Spleen (tissue), 7 donors: Measurements from ENCODE around the gene MYO18A.

ENCODE experiments used
- POLR2A ChIP-seq, 3 donors: fragments of 450-650 bp; IDR thresholded peaks; one replicate each; pipeline ENCODE4 v1.5.1; 2017; ENCODE audit warnings: antibody characterized with exemption in 3 of 3, mild to moderate bottlenecking in 1 of 3
- POLR2AphosphoS5 ChIP-seq, 3 donors: sonication (generic); formaldehyde crosslinking; IDR thresholded peaks; one replicate each; pipeline ENCODE4 v1.5.1; 2017; ENCODE audit warnings: antibody characterized with exemption in 3 of 3
- TF ChIP-seq, protein P1 (sequence below), 11 experiments: fragments of 200-600 bp in 7 of 11; fragments of 450-650 bp in 4 of 11; sonication (generic) in 4 of 11; IDR thresholded peaks in 8 of 11; conservative IDR thresholded peaks in 3 of 11; 1 replicate in 7 of 11; 2 replicates in 4 of 11; pipeline versions ENCODE4 v1.4.0 to v1.8.0; 2016 to 2021; ENCODE audit warnings: antibody characterized with exemption in 11 of 11, inconsistent platforms in 4 of 11, mild to moderate bottlenecking in 1 of 11
- donor health status: DM: no; HTN: no; CAD: no; lungs with moderate emphysema.
- donor health status: DM: no; HTN: no; CAD: no.
- donor health status: DM: no; HTN: no; CAD: no.

GRCh38 chr17:29102046-29102445 is 78.2 kb downstream of the MYO18A start:
- TF ChIP-seq POLR2A (IDR thresholded peaks at IDR 0.05) (no peak), POLR2AphosphoS5 (IDR thresholded peaks at IDR 0.05) (no peak)
- TF ChIP-seq, protein P1, sequence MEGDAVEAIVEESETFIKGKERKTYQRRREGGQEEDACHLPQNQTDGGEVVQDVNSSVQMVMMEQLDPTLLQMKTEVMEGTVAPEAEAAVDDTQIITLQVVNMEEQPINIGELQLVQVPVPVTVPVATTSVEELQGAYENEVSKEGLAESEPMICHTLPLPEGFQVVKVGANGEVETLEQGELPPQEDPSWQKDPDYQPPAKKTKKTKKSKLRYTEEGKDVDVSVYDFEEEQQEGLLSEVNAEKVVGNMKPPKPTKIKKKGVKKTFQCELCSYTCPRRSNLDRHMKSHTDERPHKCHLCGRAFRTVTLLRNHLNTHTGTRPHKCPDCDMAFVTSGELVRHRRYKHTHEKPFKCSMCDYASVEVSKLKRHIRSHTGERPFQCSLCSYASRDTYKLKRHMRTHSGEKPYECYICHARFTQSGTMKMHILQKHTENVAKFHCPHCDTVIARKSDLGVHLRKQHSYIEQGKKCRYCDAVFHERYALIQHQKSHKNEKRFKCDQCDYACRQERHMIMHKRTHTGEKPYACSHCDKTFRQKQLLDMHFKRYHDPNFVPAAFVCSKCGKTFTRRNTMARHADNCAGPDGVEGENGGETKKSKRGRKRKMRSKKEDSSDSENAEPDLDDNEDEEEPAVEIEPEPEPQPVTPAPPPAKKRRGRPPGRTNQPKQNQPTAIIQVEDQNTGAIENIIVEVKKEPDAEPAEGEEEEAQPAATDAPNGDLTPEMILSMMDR (IDR thresholded peaks at IDR 0.05 in 8 of 11, conservative IDR thresholded peaks at IDR 0.05 in 3 of 11): no peak
